ENCODE data around the gene SEC62. TPM values are rescaled to one million over a fixed set of nuclear protein-coding genes. Genes with fewer than 3 reads are reported as not detected.

Gene SEC62
- total and polyA plus RNA-seq, 2 donors from 2014 or later, result 131 to 139 TPM

DNA sequence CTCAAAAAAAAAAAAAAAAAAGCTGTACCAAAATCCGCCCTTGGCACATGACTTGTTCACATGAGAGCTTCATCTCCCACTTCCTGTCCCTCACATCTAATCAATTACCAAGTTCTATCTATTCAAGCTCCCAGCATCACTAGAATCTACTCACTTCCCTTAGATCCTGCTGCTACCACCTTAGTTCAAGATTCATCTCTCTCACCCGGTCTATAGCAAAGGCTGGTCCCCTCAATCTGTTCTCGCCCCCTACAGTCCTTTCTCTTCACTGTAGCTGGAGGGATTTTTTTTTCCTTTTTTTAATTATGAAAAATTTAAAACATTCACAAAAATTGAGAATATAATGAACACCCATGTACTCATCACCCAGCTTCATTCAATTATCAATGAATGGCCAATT, 54.5 kb downstream of the SEC62 start:
- DNase-seq, result no peak
- Histone ChIP-seq H3K4me3 (ENCODE audit: low read length in 3 of 3) (no peak overlapping the region), H3K36me3 (ENCODE audit: control insufficient read depth in 2 of 3, insufficient read depth in 3 of 3, low read length in 3 of 3) (no peaks in the 10 kb centered on the region), H3K27me3 (ENCODE audit: control insufficient read depth, insufficient read depth, low read length) (no peaks in the 10 kb centered on the region), H3K9ac (ENCODE audit: low read length in 3 of 3) (no peak overlapping the region), H3K27ac (ENCODE audit: low read depth in 2 of 2, low read length in 2 of 2) (no peak overlapping the region), H3K9me3 (ENCODE audit: control insufficient read depth in 2 of 3, insufficient read depth in 1 of 3, low read length in 3 of 3) (no peaks in the 10 kb centered on the region), H3K4me1 (ENCODE audit: control insufficient read depth in 2 of 3, insufficient read depth in 2 of 3, low read depth in 1 of 3, low read length in 3 of 3) (no peaks in the 10 kb centered on the region)
- FAIRE-seq, result no peak
- intact Hi-C loops (cut with DNase I), result no loop called here
- TF ChIP-seq, protein P1, sequence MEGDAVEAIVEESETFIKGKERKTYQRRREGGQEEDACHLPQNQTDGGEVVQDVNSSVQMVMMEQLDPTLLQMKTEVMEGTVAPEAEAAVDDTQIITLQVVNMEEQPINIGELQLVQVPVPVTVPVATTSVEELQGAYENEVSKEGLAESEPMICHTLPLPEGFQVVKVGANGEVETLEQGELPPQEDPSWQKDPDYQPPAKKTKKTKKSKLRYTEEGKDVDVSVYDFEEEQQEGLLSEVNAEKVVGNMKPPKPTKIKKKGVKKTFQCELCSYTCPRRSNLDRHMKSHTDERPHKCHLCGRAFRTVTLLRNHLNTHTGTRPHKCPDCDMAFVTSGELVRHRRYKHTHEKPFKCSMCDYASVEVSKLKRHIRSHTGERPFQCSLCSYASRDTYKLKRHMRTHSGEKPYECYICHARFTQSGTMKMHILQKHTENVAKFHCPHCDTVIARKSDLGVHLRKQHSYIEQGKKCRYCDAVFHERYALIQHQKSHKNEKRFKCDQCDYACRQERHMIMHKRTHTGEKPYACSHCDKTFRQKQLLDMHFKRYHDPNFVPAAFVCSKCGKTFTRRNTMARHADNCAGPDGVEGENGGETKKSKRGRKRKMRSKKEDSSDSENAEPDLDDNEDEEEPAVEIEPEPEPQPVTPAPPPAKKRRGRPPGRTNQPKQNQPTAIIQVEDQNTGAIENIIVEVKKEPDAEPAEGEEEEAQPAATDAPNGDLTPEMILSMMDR (IDR thresholded peaks at IDR 0.05; ENCODE audit: borderline replicate concordance, extremely low read depth, insufficient read depth), result no peak

DNA sequence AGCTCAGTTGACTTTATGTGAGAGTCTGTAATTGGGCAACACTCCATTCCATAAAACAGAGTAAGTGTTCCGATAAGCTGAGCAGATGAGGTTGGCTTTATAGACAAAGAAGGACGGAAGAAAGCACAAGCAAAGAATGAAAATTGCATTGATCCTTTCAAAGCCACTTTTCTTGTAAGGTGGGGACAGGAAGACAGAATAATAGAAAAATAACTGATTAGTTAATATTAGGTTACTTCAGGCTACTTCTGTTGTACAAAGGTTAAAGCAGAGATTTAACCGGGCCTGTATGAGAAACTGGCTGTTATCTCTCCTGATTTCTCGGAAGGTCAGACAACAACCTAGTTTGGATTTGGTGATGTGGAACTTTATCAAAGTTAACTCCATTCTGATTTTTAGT, 55.7 kb downstream of the SEC62 start:
- H3K9me3 ChIP-seq (ENCODE audit: control insufficient read depth in 2 of 3, insufficient read depth in 1 of 3, low read length in 3 of 3), result no peaks in the 10 kb centered on the region
- no peak for FAIRE-seq
- intact Hi-C loops (cut with DNase I), result no loop called here

DNA sequence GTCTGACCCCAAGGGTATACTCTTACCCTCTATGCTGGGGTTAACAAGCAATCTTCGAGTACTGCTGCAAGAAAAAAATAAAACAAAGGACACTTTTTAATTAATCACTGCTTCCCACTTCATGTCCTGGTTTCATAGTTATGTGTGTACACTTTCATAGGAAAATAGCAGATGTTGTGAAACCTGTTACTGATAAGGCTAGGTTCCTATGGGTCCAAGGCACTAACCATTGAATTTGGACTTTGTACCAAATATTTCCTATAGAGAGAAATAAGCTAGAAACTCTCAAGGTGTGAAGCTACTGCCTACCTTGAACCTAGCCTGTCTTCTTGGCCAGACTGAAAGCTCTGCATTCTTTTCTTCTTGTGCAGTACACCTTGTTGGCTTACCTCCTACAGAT, 56.6 kb downstream of the SEC62 start:
- Histone ChIP-seq H3K4me1 (ENCODE audit: control insufficient read depth in 2 of 3, insufficient read depth in 2 of 3, low read depth in 1 of 3, low read length in 3 of 3) (no peaks in the 10 kb centered on the region), H3K27me3 (ENCODE audit: control insufficient read depth, insufficient read depth, low read length) (no peaks in the 10 kb centered on the region), H3K36me3 (ENCODE audit: control insufficient read depth in 2 of 3, insufficient read depth in 3 of 3, low read length in 3 of 3) (no peaks in the 10 kb centered on the region), H3K9me3 (ENCODE audit: control insufficient read depth in 2 of 3, insufficient read depth in 1 of 3, low read length in 3 of 3) (no peaks in the 10 kb centered on the region), H3K9ac (ENCODE audit: low read length in 3 of 3) (no peak overlapping the region), H3K4me3 (ENCODE audit: low read length in 3 of 3) (no peak overlapping the region), H3K27ac (ENCODE audit: low read depth in 2 of 2, low read length in 2 of 2) (no peak overlapping the region)
- TF ChIP-seq, protein P1 (IDR thresholded peaks at IDR 0.05; ENCODE audit: borderline replicate concordance, extremely low read depth, insufficient read depth), result no peak
- DNase-seq (no peak), FAIRE-seq (no peak)
- intact Hi-C loops (cut with DNase I), result no loop called here

More for the DNA sequence above, 55.7 kb downstream of the SEC62 start:
- H3K4me1 ChIP-seq (ENCODE audit: control insufficient read depth in 2 of 3, insufficient read depth in 2 of 3, low read depth in 1 of 3, low read length in 3 of 3), result no peaks in the 10 kb centered on the region
- TF ChIP-seq, protein P1 (IDR thresholded peaks at IDR 0.05; ENCODE audit: borderline replicate concordance, extremely low read depth, insufficient read depth), result no peak
- H3K36me3 ChIP-seq (ENCODE audit: control insufficient read depth in 2 of 3, insufficient read depth in 3 of 3, low read length in 3 of 3), result no peaks in the 10 kb centered on the region
- no peak for DNase-seq
- no peak overlapping the region for H3K4me3 ChIP-seq (ENCODE audit: low read length in 3 of 3)
- no peak overlapping the region for H3K27ac ChIP-seq (ENCODE audit: low read depth in 2 of 2, low read length in 2 of 2)
- no peaks in the 10 kb centered on the region for H3K27me3 ChIP-seq (ENCODE audit: control insufficient read depth, insufficient read depth, low read length)
- H3K9ac ChIP-seq (ENCODE audit: low read length in 3 of 3), result no peak overlapping the region

DNA sequence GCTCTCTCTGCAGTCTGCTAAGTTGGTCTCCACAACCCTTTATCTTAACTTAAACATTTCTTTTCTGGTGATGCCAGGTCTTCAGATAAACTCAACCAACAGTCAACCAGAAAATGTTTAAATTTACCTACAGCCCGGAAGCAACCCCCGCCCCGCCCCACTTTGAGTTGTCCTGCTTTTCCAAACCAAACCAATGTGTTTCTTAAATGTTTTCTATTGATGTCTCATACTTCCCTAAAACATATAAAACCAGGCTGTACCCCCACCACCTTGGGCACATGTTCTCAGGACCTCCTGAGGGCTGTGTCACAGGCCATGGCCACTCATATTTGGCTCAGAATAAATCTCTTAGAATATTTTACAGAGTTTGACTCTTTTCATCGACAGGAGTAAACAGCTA, 58.0 kb downstream of the SEC62 start:
- Histone ChIP-seq H3K36me3 (ENCODE audit: control insufficient read depth in 2 of 3, insufficient read depth in 3 of 3, low read length in 3 of 3) (no peaks in the 10 kb centered on the region), H3K4me3 (ENCODE audit: low read length in 3 of 3) (no peak overlapping the region), H3K27me3 (ENCODE audit: control insufficient read depth, insufficient read depth, low read length) (no peaks in the 10 kb centered on the region), H3K4me1 (ENCODE audit: control insufficient read depth in 2 of 3, insufficient read depth in 2 of 3, low read depth in 1 of 3, low read length in 3 of 3) (no peaks in the 10 kb centered on the region), H3K9me3 (ENCODE audit: control insufficient read depth in 2 of 3, insufficient read depth in 1 of 3, low read length in 3 of 3) (no peaks in the 10 kb centered on the region), H3K9ac (ENCODE audit: low read length in 3 of 3) (no peak overlapping the region), H3K27ac (ENCODE audit: low read depth in 2 of 2, low read length in 2 of 2) (no peak overlapping the region)
- TF ChIP-seq, protein P1 (IDR thresholded peaks at IDR 0.05; ENCODE audit: borderline replicate concordance, extremely low read depth, insufficient read depth), result no peak
- FAIRE-seq (no peak), DNase-seq (no peak)
- intact Hi-C loops (cut with DNase I), result no loop called here

Data from kidney (tissue), 14 donors.